GM18951 (cell line): ENCODE data around the gene CAB39.

Source experiments
- POLR2A ChIP-seq: IDR thresholded peaks from 4 replicates; pipeline ENCODE4 v1.6.1; 2011; ENCODE audit warnings: mild to moderate bottlenecking; ENCODE audit not compliant: insufficient read length, insufficient read depth; ENCODE audit errors: extremely low read depth
- in situ Hi-C: fragments of 300-500 bp; cut with MboI; formaldehyde crosslinking; loops from one replicate; pipeline ENCODE4 v1.12.0; 2022; ENCODE audit warnings: low sequenced_read_pairs, mixed read lengths, inconsistent platforms; ENCODE audit not compliant: unreplicated experiment

CAB39 gene

GRCh38 chr2:230865766-230866755, 153.4 kb downstream of the CAB39 start:
- in situ Hi-C loops: no loop called here

GRCh38 chr2:230866756-230867523, 154.3 kb downstream of the CAB39 start:
- in situ Hi-C loops: no loop called here
- TF ChIP-seq POLR2A: no peak

More at GRCh38 chr2:230865766-230866755, 153.4 kb downstream of the CAB39 start:
- TF ChIP-seq POLR2A: no peak

- in situ Hi-C loops: no loop called here
- TF ChIP-seq POLR2A: no peak
These were observed 155.7 kb downstream of the CAB39 start for GRCh38 chr2:230868161-230868946.

DNA sequence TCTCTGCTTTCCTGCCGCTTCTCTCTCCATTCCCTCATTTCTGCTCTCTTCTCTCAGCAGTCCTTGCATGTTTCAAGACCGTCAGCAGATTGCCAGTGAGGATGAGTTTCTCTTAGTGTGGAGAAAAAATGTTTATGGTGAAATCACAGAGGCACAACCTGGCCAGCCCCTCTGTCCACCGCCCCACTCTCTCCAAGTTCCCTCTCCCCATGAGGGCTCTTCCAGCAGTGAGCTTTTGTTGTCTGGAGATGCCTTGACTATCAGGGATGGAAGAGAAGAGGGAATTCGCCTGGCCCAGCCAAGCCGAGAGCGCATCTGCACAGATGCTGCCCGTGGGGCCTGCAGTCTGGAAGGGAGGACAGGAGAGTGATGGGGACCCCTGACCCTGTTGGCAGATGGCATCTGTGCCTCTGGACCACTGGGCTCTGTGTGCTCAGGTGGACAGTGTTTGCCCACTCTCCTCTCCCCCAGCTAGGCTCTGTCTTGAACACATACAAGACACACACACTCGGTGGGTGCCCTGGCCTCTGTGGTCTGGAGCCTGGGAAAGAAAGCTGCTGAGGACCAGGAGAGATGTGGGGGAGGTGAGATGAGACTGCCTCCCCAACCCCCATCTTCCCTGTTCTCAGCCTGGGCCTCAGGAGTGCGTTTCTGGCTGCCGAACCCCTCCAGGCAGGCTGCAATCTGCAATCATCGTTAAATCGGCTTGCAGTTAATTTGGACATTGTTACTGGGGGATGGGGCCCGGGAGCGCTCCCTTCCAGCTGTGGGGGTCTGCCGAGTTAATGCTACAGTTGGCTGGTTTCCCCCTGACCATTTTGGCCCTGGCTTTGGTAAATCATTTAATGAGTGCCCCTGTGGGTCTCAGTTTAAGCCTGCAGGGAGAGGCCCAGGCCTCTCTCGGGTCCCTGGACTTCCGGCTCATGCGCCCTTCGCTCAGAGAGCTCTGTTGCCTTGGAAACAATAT, 156.6 kb downstream of the CAB39 start:
- in situ Hi-C loops: no loop called here
- no peak for TF ChIP-seq POLR2A

GRCh38 chr2:230869914-230870543, 157.4 kb downstream of the CAB39 start:
- in situ Hi-C loops: no loop called here
- no peak for TF ChIP-seq POLR2A
